ENCODE measurements around the gene SPTBN2. TPM values are rescaled to one million over a fixed set of nuclear protein-coding genes. Genes with fewer than 3 reads are reported as not detected.

Gene SPTBN2
- total RNA-seq, 4 donors from 2014 or later = under 0.01 to 31.0 (median 1.6) TPM

GRCh38 chr11:66700742-66701141, 28.3 kb downstream of the SPTBN2 start:
- Histone ChIP-seq H3K4me1 (no peaks in the 10 kb centered on the region), H3K27ac (no peak overlapping the region), H3K4me3 (no peak overlapping the region), H3K27me3 (no peaks in the 10 kb centered on the region), H3K9me3 (no peaks in the 10 kb centered on the region), H3K36me3 (no peaks in the 10 kb centered on the region)
- no peak for TF ChIP-seq POLR2A (IDR thresholded peaks at IDR 0.05)
- TF ChIP-seq CTCF (IDR thresholded peaks at IDR 0.05) = no peak
- DNase-seq = no peak
- intact Hi-C loops (cut with DNase I; ENCODE audit: low total_unique reads) = no loop called here

DNA sequence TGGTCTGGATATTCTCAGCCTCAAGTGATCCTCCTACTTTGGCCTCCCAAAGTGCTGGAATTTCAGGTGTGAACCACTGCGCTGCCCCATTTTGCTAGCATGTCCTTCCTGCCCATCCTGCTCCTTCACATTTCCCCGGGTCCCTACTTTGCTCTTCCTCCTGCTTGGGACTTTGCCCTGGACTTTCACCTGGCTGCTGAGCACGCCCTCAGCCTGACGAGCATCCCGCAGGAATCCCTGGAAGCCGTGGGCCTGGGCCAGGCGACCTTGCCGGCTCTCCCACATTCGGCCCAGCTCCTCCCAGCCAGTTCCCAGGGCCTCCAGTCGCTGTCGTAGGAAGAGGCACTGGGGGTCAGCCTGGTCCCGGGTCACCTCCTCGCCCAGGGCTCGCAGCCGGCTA, 28.7 kb downstream of the SPTBN2 start:
- no peak for TF ChIP-seq CTCF (IDR thresholded peaks at IDR 0.05)
- no peak for TF ChIP-seq POLR2A (IDR thresholded peaks at IDR 0.05)
- no peaks in the 10 kb centered on the region for H3K36me3 ChIP-seq
- intact Hi-C loops (cut with DNase I; ENCODE audit: low total_unique reads) = no loop called here
- H3K4me1 ChIP-seq = no peaks in the 10 kb centered on the region
- DNase-seq = no peak
- H3K4me3 ChIP-seq = no peak overlapping the region
- no peaks in the 10 kb centered on the region for H3K27me3 ChIP-seq
- H3K9me3 ChIP-seq = no peaks in the 10 kb centered on the region
- no peak overlapping the region for H3K27ac ChIP-seq

- no peaks in the 10 kb centered on the region for H3K27me3 ChIP-seq
- intact Hi-C loops (cut with DNase I; ENCODE audit: low total_unique reads) = no loop called here
- no peak overlapping the region for H3K4me3 ChIP-seq
- H3K9me3 ChIP-seq = no peaks in the 10 kb centered on the region
- no peaks in the 10 kb centered on the region for H3K4me1 ChIP-seq
- H3K36me3 ChIP-seq = no peaks in the 10 kb centered on the region
- TF ChIP-seq POLR2A (IDR thresholded peaks at IDR 0.05) (no peak), CTCF (IDR thresholded peaks at IDR 0.05) (no peak)
- no peak for DNase-seq
- H3K27ac ChIP-seq = no peak overlapping the region
These were observed 30.5 kb downstream of the SPTBN2 start for GRCh38 chr11:66698491-66698890.

DNA sequence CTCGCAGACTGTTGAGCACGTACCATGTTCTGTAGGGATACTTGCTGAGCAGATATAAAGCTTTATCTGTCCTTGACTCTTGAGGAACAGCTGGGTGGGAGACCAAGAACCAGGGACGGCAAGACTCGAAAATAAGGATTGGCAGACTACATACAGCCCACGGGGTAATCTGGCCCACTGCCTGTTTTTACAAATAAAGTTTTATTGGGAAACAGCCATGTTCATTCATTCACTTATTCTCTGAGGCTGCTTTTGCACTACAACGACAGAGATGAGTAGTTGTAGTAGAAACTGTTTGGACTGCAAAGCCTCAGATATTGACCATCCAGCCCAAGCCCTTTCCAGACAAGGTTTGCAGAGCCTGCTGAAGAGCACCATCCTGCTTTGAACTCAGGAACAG, 31.0 kb downstream of the SPTBN2 start:
- Histone ChIP-seq H3K27ac (no peak overlapping the region), H3K27me3 (no peaks in the 10 kb centered on the region), H3K36me3 (no peaks in the 10 kb centered on the region), H3K9me3 (no peaks in the 10 kb centered on the region), H3K4me1 (no peaks in the 10 kb centered on the region), H3K4me3 (no peak overlapping the region)
- intact Hi-C loops (cut with DNase I; ENCODE audit: low total_unique reads) = no loop called here
- TF ChIP-seq POLR2A (IDR thresholded peaks at IDR 0.05) = no peak
- TF ChIP-seq CTCF (IDR thresholded peaks at IDR 0.05) = no peak
- DNase-seq = no peak

DNA sequence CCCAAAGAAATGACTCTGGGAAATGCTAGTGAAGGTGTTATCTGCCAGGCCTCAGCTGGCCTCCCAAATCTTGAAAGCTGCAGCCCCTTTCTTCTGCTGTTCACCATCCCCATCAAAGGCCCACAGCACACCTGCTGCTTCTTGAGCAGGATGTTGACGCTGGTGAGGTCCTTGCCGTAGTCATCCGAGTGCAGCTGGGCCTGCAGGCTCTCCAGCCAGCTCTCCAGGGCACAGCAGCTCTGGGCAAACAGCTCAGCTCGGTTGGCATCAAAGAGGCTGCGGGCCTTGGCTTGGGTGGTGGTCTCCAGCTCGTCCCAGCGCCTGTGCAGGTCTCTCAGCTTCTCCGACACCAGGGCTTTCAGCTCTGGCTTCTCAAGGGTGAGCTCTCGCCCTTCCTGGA, 32.9 kb downstream of the SPTBN2 start:
- no peak for TF ChIP-seq POLR2A (IDR thresholded peaks at IDR 0.05)
- no peak for TF ChIP-seq CTCF (IDR thresholded peaks at IDR 0.05)
- no peak for DNase-seq
- Histone ChIP-seq H3K27me3 (no peaks in the 10 kb centered on the region), H3K4me3 (no peak overlapping the region), H3K4me1 (no peaks in the 10 kb centered on the region), H3K36me3 (no peaks in the 10 kb centered on the region), H3K27ac (no peak overlapping the region), H3K9me3 (no peaks in the 10 kb centered on the region)
- intact Hi-C loops (cut with DNase I; ENCODE audit: low total_unique reads) = no loop called here

All from uterus (tissue), 4 donors.